ENCODE data around the gene MRPS25.
"Not testable (repeated sequence)": the region's sequence is repeated elsewhere in the genome, so short reads cannot be mapped to it uniquely, and the experiment has no call there.

Gene MRPS25

GRCh38 chr3:15043408-15044171, 21.5 kb downstream of the MRPS25 start:
- DNase-seq (ENCODE audit: low read depth), result no peak

- DNase-seq (ENCODE audit: low read depth), result no peak
These were observed 22.2 kb downstream of the MRPS25 start for GRCh38 chr3:15042936-15043335.

- no peak for DNase-seq (ENCODE audit: low read depth)
These were observed 23.2 kb downstream of the MRPS25 start for GRCh38 chr3:15041950-15042349.

GRCh38 chr3:15040844-15041243, 24.3 kb downstream of the MRPS25 start:
- DNase-seq (ENCODE audit: low read depth), result no peak

GRCh38 chr3:15038306-15038705, 26.8 kb downstream of the MRPS25 start:
- DNase-seq (ENCODE audit: low read depth), result no peak

GRCh38 chr3:15033103-15033502, 32.0 kb downstream of the MRPS25 start:
- DNase-seq (ENCODE audit: low read depth), result no peak

GRCh38 chr3:15032650-15033049, 32.5 kb downstream of the MRPS25 start:
- DNase-seq (ENCODE audit: low read depth), result no peak

GRCh38 chr3:15029625-15030024, 35.5 kb downstream of the MRPS25 start:
- no peak for DNase-seq (ENCODE audit: low read depth)

- no peak for DNase-seq (ENCODE audit: low read depth)
These were observed 41.4 kb downstream of the MRPS25 start for GRCh38 chr3:15023719-15024118.

- DNase-seq (ENCODE audit: low read depth), result no peak
These were observed 41.9 kb downstream of the MRPS25 start for GRCh38 chr3:15023249-15023648.

- DNase-seq (ENCODE audit: low read depth), result no peak
These were observed 47.9 kb downstream of the MRPS25 start for GRCh38 chr3:15017191-15017590.

GRCh38 chr3:15015456-15015855, 49.7 kb downstream of the MRPS25 start:
- no peak for DNase-seq (ENCODE audit: low read depth)

GRCh38 chr3:15014606-15015328, 50.3 kb downstream of the MRPS25 start:
- DNase-seq (ENCODE audit: low read depth), result no peak

- no peak for DNase-seq (ENCODE audit: low read depth)
These were observed 53.9 kb downstream of the MRPS25 start for GRCh38 chr3:15011174-15011573.

GRCh38 chr3:15010664-15011063, 54.5 kb downstream of the MRPS25 start:
- no peak for DNase-seq (ENCODE audit: low read depth)

GRCh38 chr3:15009167-15009566, 55.9 kb downstream of the MRPS25 start:
- no peak for DNase-seq (ENCODE audit: low read depth)

GRCh38 chr3:15007681-15008141, 57.4 kb downstream of the MRPS25 start:
- DNase-seq (ENCODE audit: low read depth), result no peak

GRCh38 chr3:14999182-14999581, 65.9 kb downstream of the MRPS25 start:
- DNase-seq (ENCODE audit: low read depth), result not testable (repeated sequence)

All from stimulated activated CD8-positive, alpha-beta memory T cell treated with anti-CD3 and anti-CD28 coated beads, Interleukin-15, amount 100 ng/mL, for 24 hours (primary cell).